Parathyroid adenoma (tissue), 2 donors: ENCODE data around the gene VPS9D1.

ENCODE experiments used
- H2AFZ ChIP-seq: fragments of 300-600 bp; sonication (generic); one replicate; pipeline ENCODE4 v1.7.0; 2017; ENCODE audit warnings: antibody characterized with exemption, mild to moderate bottlenecking
- H3K27ac ChIP-seq: fragments of 300-600 bp; sonication (generic); one replicate; pipeline ENCODE4 v1.7.0; 2017
- H3K27me3 ChIP-seq: fragments of 300-600 bp; sonication (generic); one replicate; pipeline ENCODE4 v1.7.0; 2017; ENCODE audit warnings: low read length; ENCODE audit not compliant: control insufficient read depth, insufficient read depth
- H3K36me3 ChIP-seq: fragments of 300-600 bp; sonication (generic); one replicate; pipeline ENCODE4 v1.7.0; 2017; ENCODE audit warnings: low read length; ENCODE audit not compliant: control insufficient read depth, insufficient read depth
- H3K4me1 ChIP-seq: fragments of 300-600 bp; sonication (generic); one replicate; pipeline ENCODE4 v1.7.0; 2017; ENCODE audit warnings: control low read depth
- H3K4me2 ChIP-seq: fragments of 300-600 bp; sonication (generic); one replicate; pipeline ENCODE4 v1.7.0; 2017; ENCODE audit warnings: low read length
- H3K4me3 ChIP-seq: fragments of 300-600 bp; sonication (generic); one replicate; pipeline ENCODE4 v1.7.0; 2017; ENCODE audit warnings: low read depth, low read length
- H3K79me2 ChIP-seq: fragments of 300-600 bp; sonication (generic); one replicate; pipeline ENCODE4 v1.7.0; 2017; ENCODE audit warnings: control low read depth
- H3K9ac ChIP-seq: fragments of 300-600 bp; sonication (generic); one replicate; pipeline ENCODE4 v1.7.0; 2017; ENCODE audit warnings: mild to moderate bottlenecking
- H3K9me3 ChIP-seq: fragments of 300-600 bp; sonication (generic); one replicate; pipeline ENCODE4 v1.7.0; 2017; ENCODE audit warnings: low read length; ENCODE audit not compliant: control insufficient read depth
- CTCF ChIP-seq: fragments of 300-600 bp; sonication (generic); IDR thresholded peaks from one replicate; pipeline ENCODE4 v1.7.0; 2017; ENCODE audit warnings: antibody characterized with exemption, mild to moderate bottlenecking
- donor health status: primary hyperparathyroidism.

Gene VPS9D1

GRCh38 chr16:89711601-89712273 is 9.0 kb downstream of the VPS9D1 start:
- Histone ChIP-seq H3K4me2 (no peak overlapping the region), H3K79me2 (no peaks in the 10 kb centered on the region), H3K27ac (no peak overlapping the region), H3K9ac (no peak overlapping the region), H2AFZ (no peak overlapping the region), H3K4me3 (no peak overlapping the region), H3K9me3 (no peaks in the 10 kb centered on the region), H3K27me3 (no peaks in the 10 kb centered on the region), H3K4me1 (no peaks in the 10 kb centered on the region), H3K36me3 (no peaks in the 10 kb centered on the region)
- no peak for TF ChIP-seq CTCF

- H3K27ac ChIP-seq = no peak overlapping the region
Measured at GRCh38 chr16:89710709-89711564, 9.8 kb downstream of the VPS9D1 start.

GRCh38 chr16:89709716-89710432 is 10.8 kb downstream of the VPS9D1 start:
- TF ChIP-seq CTCF = no peak
- Histone ChIP-seq H3K27ac (no peak overlapping the region), H3K4me3 (no peak overlapping the region), H3K27me3 (no peaks in the 10 kb centered on the region), H2AFZ (no peak overlapping the region), H3K4me2 (no peak overlapping the region), H3K36me3 (no peaks in the 10 kb centered on the region), H3K9ac (no peak overlapping the region), H3K4me1 (peaks cover 2% of the 10 kb centered on the region), H3K9me3 (no peaks in the 10 kb centered on the region), H3K79me2 (no peaks in the 10 kb centered on the region)

More at GRCh38 chr16:89710709-89711564, 9.8 kb downstream of the VPS9D1 start:
- Histone ChIP-seq H3K4me3 (no peak overlapping the region), H3K9ac (no peak overlapping the region), H2AFZ (no peak overlapping the region), H3K79me2 (no peaks in the 10 kb centered on the region), H3K9me3 (no peaks in the 10 kb centered on the region), H3K4me2 (no peak overlapping the region), H3K4me1 (no peaks in the 10 kb centered on the region), H3K27me3 (no peaks in the 10 kb centered on the region), H3K36me3 (no peaks in the 10 kb centered on the region)
- TF ChIP-seq CTCF = no peak

GRCh38 chr16:89709166-89709565 is 11.5 kb downstream of the VPS9D1 start:
- Histone ChIP-seq H3K9me3 (no peaks in the 10 kb centered on the region), H3K4me2 (no peak overlapping the region), H3K36me3 (no peaks in the 10 kb centered on the region), H3K27me3 (no peaks in the 10 kb centered on the region), H3K4me1 (peaks cover 2% of the 10 kb centered on the region), H3K9ac (no peak overlapping the region), H2AFZ (no peak overlapping the region), H3K27ac (no peak overlapping the region), H3K79me2 (no peaks in the 10 kb centered on the region), H3K4me3 (no peak overlapping the region)
- no peak for TF ChIP-seq CTCF
